WTC11 (cell line): Measurements from ENCODE around the gene MSH3. TPM values are rescaled to one million over a fixed set of nuclear protein-coding genes. Genes with fewer than 3 reads are reported as not detected.

Experiments used
- ATAC-seq: fragments of 200-7000 bp; cut with Tn5 transposase; 2 replicates; pipeline ENCODE4 v1.10.0; 2021; ENCODE audit warnings: mild to moderate bottlenecking, moderate library complexity
- CTCF ChIA-PET: fragments of 300-600 bp; sonication (Branson Sonifier 250); formaldehyde crosslinking; loops from one replicate; lab custom pipeline; 2021; ENCODE audit warnings: antibody characterized with exemption; lab: Charles Lee
- POLR2A ChIA-PET: fragments of 350-600 bp; sonication (Branson Sonifier 250); formaldehyde crosslinking; loops from one replicate; lab custom pipeline; 2021; ENCODE audit warnings: antibody characterized with exemption; lab: Charles Lee
- DNase-seq: peaks from one replicate; pipeline ENCODE4 v3.0.0; 2021; ENCODE audit warnings: low spot score
- H3K27ac Mint-ChIP-seq: 2 replicates; pipeline ENCODE4 v1.8.0; 2021; ENCODE audit warnings: mixed read lengths
- H3K27me3 Mint-ChIP-seq: 2 replicates; pipeline ENCODE4 v1.8.0; 2021; ENCODE audit warnings: low read depth, mild to moderate bottlenecking, moderate library complexity, mixed read lengths
- H3K36me3 Mint-ChIP-seq: 2 replicates; pipeline ENCODE4 v1.8.0; 2021; ENCODE audit warnings: mixed read lengths
- H3K4me1 Mint-ChIP-seq: 2 replicates; pipeline ENCODE4 v1.8.0; 2022; ENCODE audit warnings: mixed read lengths
- H3K4me3 Mint-ChIP-seq: 2 replicates; pipeline ENCODE4 v1.8.0; 2021; ENCODE audit warnings: mild to moderate bottlenecking, moderate library complexity, mixed read lengths
- H3K9me3 Mint-ChIP-seq: 2 replicates; pipeline ENCODE4 v1.8.0; 2021; ENCODE audit warnings: mixed read lengths
- ATF1 ChIP-seq: sonication (generic); formaldehyde crosslinking; IDR thresholded peaks from 2 replicates; pipeline ENCODE4 v1.8.1; 2023; ENCODE audit warnings: mild to moderate bottlenecking, moderate library complexity, missing genetic modification reagents
- CREB1 ChIP-seq: sonication (generic); formaldehyde crosslinking; IDR thresholded peaks from 2 replicates; pipeline ENCODE4 v1.8.0; 2023; ENCODE audit warnings: mild to moderate bottlenecking, missing genetic modification reagents
- ERG ChIP-seq: fragments of 250-450 bp; sonication (Bioruptor Pico); IDR thresholded peaks from 2 replicates; pipeline ENCODE4 v1.8.0; 2021; ENCODE audit warnings: mild to moderate bottlenecking
- MYBL2 ChIP-seq: sonication (generic); formaldehyde crosslinking; IDR thresholded peaks from 2 replicates; pipeline ENCODE4 v1.8.1; 2023; ENCODE audit warnings: mild to moderate bottlenecking, moderate library complexity, missing genetic modification reagents
- NFATC4 ChIP-seq: fragments of 250-450 bp; sonication (Bioruptor Pico); IDR thresholded peaks from 2 replicates; pipeline ENCODE4 v1.9.0; 2021; ENCODE audit warnings: mild to moderate bottlenecking
- NR2C2 ChIP-seq: sonication (generic); formaldehyde crosslinking; IDR thresholded peaks from 2 replicates; pipeline ENCODE4 v1.8.0; 2022; ENCODE audit warnings: mild to moderate bottlenecking, missing genetic modification reagents
- SMAD4 ChIP-seq: sonication (generic); formaldehyde crosslinking; IDR thresholded peaks from 2 replicates; pipeline ENCODE4 v1.8.0; 2022; ENCODE audit warnings: mild to moderate bottlenecking, missing genetic modification reagents
- USF1 ChIP-seq: sonication (generic); formaldehyde crosslinking; IDR thresholded peaks from 2 replicates; pipeline ENCODE4 v1.8.0; 2022; ENCODE audit warnings: mild to moderate bottlenecking, missing genetic modification reagents
- ZBTB43 ChIP-seq: sonication (generic); formaldehyde crosslinking; IDR thresholded peaks from 2 replicates; pipeline ENCODE4 v1.8.1; 2023; ENCODE audit warnings: mild to moderate bottlenecking, missing genetic modification reagents
- ZNF121 ChIP-seq: sonication (generic); formaldehyde crosslinking; IDR thresholded peaks from 2 replicates; pipeline ENCODE4 v1.8.0; 2023; ENCODE audit warnings: missing genetic modification reagents
- ZNF219 ChIP-seq: sonication (generic); formaldehyde crosslinking; IDR thresholded peaks from 2 replicates; pipeline ENCODE4 v1.8.0; 2023; ENCODE audit warnings: missing genetic modification reagents, mild to moderate bottlenecking, borderline replicate concordance
- ZNF281 ChIP-seq: sonication (generic); formaldehyde crosslinking; IDR thresholded peaks from 2 replicates; pipeline ENCODE4 v1.8.0; 2023; ENCODE audit warnings: mild to moderate bottlenecking, missing genetic modification reagents
- total RNA-seq: library from RNA; stranded (reverse); gene quantifications from 3 replicates; pipeline ENCODE4 v1.2.3, GENCODE V29; 2021
- TF ChIP-seq, protein P1 (sequence below): sonication (generic); formaldehyde crosslinking; IDR thresholded peaks from 2 replicates; pipeline ENCODE4 v1.8.0; 2023; ENCODE audit warnings: missing genetic modification reagents
- TF ChIP-seq, protein P2 (sequence below): sonication (generic); formaldehyde crosslinking; IDR thresholded peaks from 2 replicates; pipeline ENCODE4 v1.8.0; 2022; ENCODE audit warnings: mild to moderate bottlenecking, missing genetic modification reagents
- TF ChIP-seq, protein P3 (sequence below): sonication (generic); formaldehyde crosslinking; IDR thresholded peaks from 2 replicates; pipeline ENCODE4 v1.8.1; 2023; ENCODE audit warnings: mild to moderate bottlenecking, missing genetic modification reagents

The MSH3 gene
- total RNA-seq, 1 experiment from 2014 or later = 14.6 TPM

- TF ChIP-seq, protein P1, sequence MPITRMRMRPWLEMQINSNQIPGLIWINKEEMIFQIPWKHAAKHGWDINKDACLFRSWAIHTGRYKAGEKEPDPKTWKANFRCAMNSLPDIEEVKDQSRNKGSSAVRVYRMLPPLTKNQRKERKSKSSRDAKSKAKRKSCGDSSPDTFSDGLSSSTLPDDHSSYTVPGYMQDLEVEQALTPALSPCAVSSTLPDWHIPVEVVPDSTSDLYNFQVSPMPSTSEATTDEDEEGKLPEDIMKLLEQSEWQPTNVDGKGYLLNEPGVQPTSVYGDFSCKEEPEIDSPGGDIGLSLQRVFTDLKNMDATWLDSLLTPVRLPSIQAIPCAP (CRISPR knock-in tag) = no peak
- TF ChIP-seq, all 79 proteins: peak for 0
Measured at GRCh38 chr5:80676706-80677105, 22.3 kb downstream of the MSH3 start (continued).

- H3K9me3 Mint-ChIP-seq = no peaks in the 10 kb centered on the region
- ATAC-seq = no peak
- peaks cover 8% of the 10 kb centered on the region for H3K4me1 Mint-ChIP-seq
- H3K27me3 Mint-ChIP-seq = no peaks in the 10 kb centered on the region
- peaks cover 8% of the 10 kb centered on the region for H3K36me3 Mint-ChIP-seq
- TF ChIP-seq NFATC4 (no peak), CREB1 (CRISPR knock-in tag) (no peak), USF1 (CRISPR knock-in tag) (no peak), ZNF219 (CRISPR knock-in tag) (no peak), ZBTB43 (CRISPR knock-in tag) (no peak), ATF1 (CRISPR knock-in tag) (no peak), ZNF281 (CRISPR knock-in tag) (no peak), MYBL2 (CRISPR knock-in tag) (no peak), NR2C2 (CRISPR knock-in tag) (no peak), SMAD4 (CRISPR knock-in tag) (no peak), ZNF121 (CRISPR knock-in tag) (no peak), ERG (CRISPR knock-in tag) (no peak)
- TF ChIP-seq, protein P2, sequence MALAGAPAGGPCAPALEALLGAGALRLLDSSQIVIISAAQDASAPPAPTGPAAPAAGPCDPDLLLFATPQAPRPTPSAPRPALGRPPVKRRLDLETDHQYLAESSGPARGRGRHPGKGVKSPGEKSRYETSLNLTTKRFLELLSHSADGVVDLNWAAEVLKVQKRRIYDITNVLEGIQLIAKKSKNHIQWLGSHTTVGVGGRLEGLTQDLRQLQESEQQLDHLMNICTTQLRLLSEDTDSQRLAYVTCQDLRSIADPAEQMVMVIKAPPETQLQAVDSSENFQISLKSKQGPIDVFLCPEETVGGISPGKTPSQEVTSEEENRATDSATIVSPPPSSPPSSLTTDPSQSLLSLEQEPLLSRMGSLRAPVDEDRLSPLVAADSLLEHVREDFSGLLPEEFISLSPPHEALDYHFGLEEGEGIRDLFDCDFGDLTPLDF (CRISPR knock-in tag) = no peak
- TF ChIP-seq, protein P3, sequence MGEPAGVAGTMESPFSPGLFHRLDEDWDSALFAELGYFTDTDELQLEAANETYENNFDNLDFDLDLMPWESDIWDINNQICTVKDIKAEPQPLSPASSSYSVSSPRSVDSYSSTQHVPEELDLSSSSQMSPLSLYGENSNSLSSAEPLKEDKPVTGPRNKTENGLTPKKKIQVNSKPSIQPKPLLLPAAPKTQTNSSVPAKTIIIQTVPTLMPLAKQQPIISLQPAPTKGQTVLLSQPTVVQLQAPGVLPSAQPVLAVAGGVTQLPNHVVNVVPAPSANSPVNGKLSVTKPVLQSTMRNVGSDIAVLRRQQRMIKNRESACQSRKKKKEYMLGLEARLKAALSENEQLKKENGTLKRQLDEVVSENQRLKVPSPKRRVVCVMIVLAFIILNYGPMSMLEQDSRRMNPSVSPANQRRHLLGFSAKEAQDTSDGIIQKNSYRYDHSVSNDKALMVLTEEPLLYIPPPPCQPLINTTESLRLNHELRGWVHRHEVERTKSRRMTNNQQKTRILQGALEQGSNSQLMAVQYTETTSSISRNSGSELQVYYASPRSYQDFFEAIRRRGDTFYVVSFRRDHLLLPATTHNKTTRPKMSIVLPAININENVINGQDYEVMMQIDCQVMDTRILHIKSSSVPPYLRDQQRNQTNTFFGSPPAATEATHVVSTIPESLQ (CRISPR knock-in tag) = no peak
- TF ChIP-seq, protein P1 (CRISPR knock-in tag) = no peak
- TF ChIP-seq, all 79 proteins: peak for 0
- Mint-ChIP-seq H3K27ac (no peak overlapping the region), H3K4me3 (no peak overlapping the region)
- ChIA-PET POLR2A (no interaction called here), CTCF (interaction anchor here (1.4 to 1.9 kb wide), 2 partner anchors 422 to 506 kb away, joined by 4 to 11 read pairs; no protein-coding TSS in a partner anchor)
- no peak for DNase-seq
Measured at GRCh38 chr5:80686757-80687156, 32.3 kb downstream of the MSH3 start.
